ENCODE data around the gene LOXL1. TPM values are rescaled to one million over a fixed set of nuclear protein-coding genes. Genes with fewer than 3 reads are reported as not detected.

LOXL1 gene
- total and polyA plus RNA-seq, 4 experiments from 2014 or later: 1.6 to 13.1 (median 4.2) TPM

DNA sequence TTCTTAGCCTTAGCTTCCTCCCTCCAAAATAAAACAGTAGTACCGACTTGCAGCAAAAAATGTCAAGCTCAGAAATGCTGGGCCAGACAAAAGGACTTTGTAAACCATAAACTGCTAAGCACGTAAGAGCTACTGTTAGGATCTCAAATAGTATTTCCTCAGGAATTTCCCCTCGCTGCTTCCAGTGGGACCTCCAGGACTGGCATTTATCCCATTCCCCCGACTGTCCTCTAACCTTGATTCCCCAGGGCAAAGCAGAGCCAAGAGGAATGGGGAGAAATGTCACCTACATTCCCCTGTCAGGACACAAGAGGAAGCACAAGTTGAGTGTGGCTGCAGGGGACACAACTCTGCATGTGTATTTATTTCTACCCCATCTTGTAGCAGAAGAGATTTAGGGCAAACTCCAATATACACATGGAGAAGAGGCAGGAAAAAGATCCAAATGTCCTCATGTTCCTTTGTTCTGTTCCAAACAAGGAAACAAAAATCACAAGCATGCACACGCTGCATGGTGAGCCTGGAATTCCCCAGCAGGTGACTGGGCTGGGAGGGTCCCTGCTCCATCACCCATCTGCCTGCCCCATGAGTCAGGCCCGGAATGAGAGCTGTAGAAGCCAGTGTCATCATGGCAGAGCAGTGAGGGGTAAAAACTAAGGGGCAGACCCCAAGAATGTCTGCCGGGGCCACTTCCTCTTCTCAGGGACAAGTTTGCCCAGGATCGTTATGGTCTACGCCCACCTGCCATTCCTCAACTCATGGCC, 61.6 kb downstream of the LOXL1 start:
- Histone ChIP-seq H3K9me3 (ENCODE audit: control insufficient read depth in 1 of 2, low read length in 2 of 2) (no peaks in the 10 kb centered on the region), H3K4me3 (ENCODE audit: low read length in 2 of 2) (no peak overlapping the region), H3K27me3 (ENCODE audit: insufficient read depth, low read length) (no peaks in the 10 kb centered on the region), H3K36me3 (ENCODE audit: insufficient read depth, low read length) (no peaks in the 10 kb centered on the region), H3K27ac (ENCODE audit: low read depth, low read length) (no peak overlapping the region), H3K4me1 (ENCODE audit: insufficient read depth, low read length) (peaks cover 15% of the 10 kb centered on the region)
- ChIA-PET CTCF (ENCODE audit: partially characterized antibody) (interaction anchor here (1.5 to 2.0 kb wide), 2 partner anchors 9 to 15 kb away, joined by 4 to 7 read pairs; no protein-coding TSS in a partner anchor), POLR2A (ENCODE audit: partially characterized antibody) (no interaction called here)
- peaks cover 7 to 30% (median 13%) of the 10 kb centered on the region in 4 donors for H3K4me1 Mint-ChIP-seq
- no peak overlapping the region for H3K4me3 Mint-ChIP-seq
- intact Hi-C loops (cut with micrococcal nuclease): no loop called here
- peaks cover 15 to 18% of the 10 kb centered on the region in 2 donors for H3K36me3 Mint-ChIP-seq
- H3K9me3 Mint-ChIP-seq: no peaks in the 10 kb centered on the region
- H3K27ac Mint-ChIP-seq: peak overlapping the region in 2 of 7 donors; percentile 15 to 66
- no peak for DNase-seq
- H3K27me3 Mint-ChIP-seq: no peaks in the 10 kb centered on the region

DNA sequence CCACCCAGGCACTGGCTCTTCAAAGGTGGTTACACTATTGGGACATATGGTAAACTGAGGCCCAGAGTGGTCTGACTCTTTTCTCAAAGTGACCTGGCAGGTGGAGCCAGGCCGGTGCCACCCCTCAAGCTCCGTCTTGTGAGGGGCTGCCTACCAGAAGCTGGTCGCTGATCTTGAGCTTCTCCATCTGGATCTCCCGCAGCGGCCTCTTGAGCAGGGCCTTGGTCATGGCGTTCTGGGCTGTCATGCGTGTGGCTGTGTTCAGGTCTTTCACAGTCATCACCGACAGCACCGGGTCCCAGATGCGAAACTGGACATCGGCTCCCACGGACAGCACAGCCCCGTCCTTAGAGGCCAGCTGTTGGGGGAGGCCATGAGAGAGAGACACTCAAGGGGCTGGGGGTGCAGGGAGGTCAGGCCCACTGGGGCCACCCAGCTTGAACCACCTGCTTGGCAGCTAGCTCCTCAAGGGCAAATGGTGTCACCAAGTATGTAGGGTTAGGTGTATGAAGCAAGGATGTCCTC, 62.2 kb downstream of the LOXL1 start:
- no peaks in the 10 kb centered on the region for H3K9me3 ChIP-seq (ENCODE audit: control insufficient read depth in 1 of 2, low read length in 2 of 2)
- H3K4me3 ChIP-seq (ENCODE audit: low read length in 2 of 2): no peak overlapping the region
- H3K4me1 Mint-ChIP-seq: peaks cover 9 to 36% (median 17%) of the 10 kb centered on the region in 4 donors
- H3K4me3 Mint-ChIP-seq: no peak overlapping the region
- intact Hi-C loops (cut with micrococcal nuclease): no loop called here
- no peaks in the 10 kb centered on the region for H3K27me3 Mint-ChIP-seq
- peaks cover 22% of the 10 kb centered on the region for H3K4me1 ChIP-seq (ENCODE audit: insufficient read depth, low read length)
- ChIA-PET POLR2A (ENCODE audit: partially characterized antibody) (no interaction called here), CTCF (ENCODE audit: partially characterized antibody) (interaction anchor here (1.0 to 2.0 kb wide), 3 partner anchors 10 to 18 kb away, joined by 4 to 7 read pairs (median 4); no protein-coding TSS in a partner anchor)
- peaks cover 15 to 18% of the 10 kb centered on the region in 2 donors for H3K36me3 Mint-ChIP-seq
- no peaks in the 10 kb centered on the region for H3K27me3 ChIP-seq (ENCODE audit: insufficient read depth, low read length)
- H3K27ac Mint-ChIP-seq: no peak overlapping the region
- no peaks in the 10 kb centered on the region for H3K36me3 ChIP-seq (ENCODE audit: insufficient read depth, low read length)
- no peaks in the 10 kb centered on the region for H3K9me3 Mint-ChIP-seq
- DNase-seq: no peak
- no peak overlapping the region for H3K27ac ChIP-seq (ENCODE audit: low read depth, low read length)

DNA sequence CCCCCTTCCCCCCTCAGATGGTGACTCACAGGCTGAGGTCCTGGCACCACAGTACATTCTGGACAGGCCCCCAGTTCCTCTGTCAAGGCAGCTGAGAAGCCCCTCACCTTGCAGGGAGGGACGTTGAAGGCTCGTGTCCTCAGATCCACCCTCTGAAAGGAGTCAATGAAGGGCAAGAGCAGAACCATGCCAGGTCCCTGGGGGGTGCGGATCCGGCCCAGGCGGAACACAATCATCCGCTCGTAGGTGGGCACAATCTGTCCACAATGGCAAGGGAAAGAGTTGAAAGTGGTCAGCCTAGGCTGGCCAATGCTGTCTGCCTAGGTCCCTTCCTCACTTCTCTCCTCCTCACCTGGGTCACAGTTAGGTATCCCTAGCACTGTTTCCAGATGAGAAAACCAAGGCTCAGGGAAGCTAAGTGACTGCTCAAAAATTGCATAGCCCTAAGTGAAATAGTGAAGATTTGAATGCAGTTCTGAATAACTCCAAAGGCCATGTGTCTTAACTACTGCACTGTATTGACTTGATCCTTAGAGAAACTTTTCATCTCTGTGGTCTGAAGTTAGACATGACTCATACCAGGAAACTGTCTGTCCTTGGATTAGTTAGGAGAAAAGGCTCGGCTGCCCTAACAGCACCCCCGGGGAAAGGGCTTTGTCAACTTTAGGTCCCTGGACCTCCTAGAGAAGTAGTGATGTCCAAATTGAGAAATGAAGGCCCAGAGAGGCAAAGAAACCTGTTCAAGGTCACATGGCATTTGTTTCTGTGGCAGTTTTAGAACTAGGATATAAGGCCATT, 62.9 kb downstream of the LOXL1 start:
- H3K27ac Mint-ChIP-seq: peak overlapping the region in 3 of 7 donors; percentile 17 to 40 (median 30)
- no peak for DNase-seq

DNA sequence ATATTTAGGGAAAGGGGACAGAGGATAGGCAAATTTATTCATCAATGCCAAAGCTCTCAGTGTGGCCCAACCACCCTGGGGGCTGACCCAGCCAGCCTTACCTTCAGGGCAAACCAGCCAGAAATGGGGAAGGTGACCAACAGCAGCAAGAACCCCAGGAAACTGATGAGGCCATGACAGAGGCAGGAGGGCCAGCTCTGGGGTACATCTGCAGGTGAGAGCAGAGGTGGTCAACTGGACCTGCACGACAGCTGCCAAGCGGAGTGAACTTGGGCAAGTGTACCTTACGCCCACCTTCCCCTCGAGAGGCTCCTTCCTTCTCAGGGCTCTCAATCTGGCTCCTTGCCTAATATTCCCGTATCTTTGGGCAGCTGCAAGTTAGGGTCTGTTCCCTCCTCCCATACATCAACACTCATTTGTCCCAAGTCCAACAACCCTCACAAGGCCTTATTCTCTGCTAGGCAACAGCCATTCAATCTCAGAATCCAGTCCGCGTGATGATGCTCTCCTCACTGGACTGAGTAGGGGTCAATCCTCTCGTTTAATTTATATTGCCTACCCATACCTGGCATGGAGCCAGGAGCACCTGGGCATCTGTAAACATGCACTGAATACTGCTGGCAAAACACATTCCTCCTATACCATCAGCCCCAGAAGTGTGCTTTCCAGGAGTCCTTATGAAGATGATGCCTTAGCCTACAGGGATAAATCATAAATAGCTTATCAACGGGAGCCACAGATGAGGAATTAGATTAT, 64.2 kb downstream of the LOXL1 start:
- peaks cover 20 to 43% (median 30%) of the 10 kb centered on the region in 4 donors for H3K4me1 Mint-ChIP-seq
- Histone ChIP-seq H3K36me3 (ENCODE audit: insufficient read depth, low read length) (no peaks in the 10 kb centered on the region), H3K9me3 (ENCODE audit: control insufficient read depth in 1 of 2, low read length in 2 of 2) (no peaks in the 10 kb centered on the region), H3K27me3 (ENCODE audit: insufficient read depth, low read length) (no peaks in the 10 kb centered on the region), H3K4me3 (ENCODE audit: low read length in 2 of 2) (no peak overlapping the region), H3K27ac (ENCODE audit: low read depth, low read length) (no peak overlapping the region), H3K4me1 (ENCODE audit: insufficient read depth, low read length) (peaks cover 29% of the 10 kb centered on the region)
- ChIA-PET POLR2A (ENCODE audit: partially characterized antibody) (no interaction called here), CTCF (ENCODE audit: partially characterized antibody) (interaction anchor here (1.5 to 7.8 kb wide), 3 partner anchors 17 to 59 kb away, joined by 3 to 46 read pairs (median 4); no protein-coding TSS in a partner anchor)
- H3K36me3 Mint-ChIP-seq: peaks cover 10 to 22% of the 10 kb centered on the region in 2 donors
- no peaks in the 10 kb centered on the region for H3K9me3 Mint-ChIP-seq
- peak overlapping the region in 4 of 8 donors; percentile 17 to 83 (median 82) for H3K4me3 Mint-ChIP-seq
- no peak for DNase-seq
- intact Hi-C loops (cut with micrococcal nuclease): loop anchor here (10.0 kb wide), 2 partner anchors 554 to 1034 kb away; partner anchors contain the start of genes ARID3B and PPCDC
- H3K27me3 Mint-ChIP-seq: no peaks in the 10 kb centered on the region
- peak overlapping the region in 2 of 7 donors; percentile 70 to 71 for H3K27ac Mint-ChIP-seq

More for the DNA sequence above, 62.9 kb downstream of the LOXL1 start:
- peaks cover 29% of the 10 kb centered on the region for H3K4me1 ChIP-seq (ENCODE audit: insufficient read depth, low read length)
- H3K36me3 ChIP-seq (ENCODE audit: insufficient read depth, low read length): no peaks in the 10 kb centered on the region
- H3K27me3 ChIP-seq (ENCODE audit: insufficient read depth, low read length): no peaks in the 10 kb centered on the region
- H3K4me1 Mint-ChIP-seq: peaks cover 15 to 40% (median 24%) of the 10 kb centered on the region in 4 donors
- peaks cover 13 to 19% of the 10 kb centered on the region in 2 donors for H3K36me3 Mint-ChIP-seq
- no peaks in the 10 kb centered on the region for H3K9me3 Mint-ChIP-seq
- no peak overlapping the region for H3K4me3 ChIP-seq (ENCODE audit: low read length in 2 of 2)
- H3K4me3 Mint-ChIP-seq: peak overlapping the region in 1 of 8 donors; percentile 35
- H3K27me3 Mint-ChIP-seq: no peaks in the 10 kb centered on the region
- intact Hi-C loops (cut with micrococcal nuclease): no loop called here
- no peak overlapping the region for H3K27ac ChIP-seq (ENCODE audit: low read depth, low read length)
- H3K9me3 ChIP-seq (ENCODE audit: control insufficient read depth in 1 of 2, low read length in 2 of 2): no peaks in the 10 kb centered on the region
- POLR2A ChIA-PET (ENCODE audit: partially characterized antibody): no interaction called here
- CTCF ChIA-PET (ENCODE audit: partially characterized antibody): interaction anchor here (1.0 to 7.8 kb wide), 5 partner anchors 10 to 18 kb away, joined by 4 to 46 read pairs (median 4); no protein-coding TSS in a partner anchor

DNA sequence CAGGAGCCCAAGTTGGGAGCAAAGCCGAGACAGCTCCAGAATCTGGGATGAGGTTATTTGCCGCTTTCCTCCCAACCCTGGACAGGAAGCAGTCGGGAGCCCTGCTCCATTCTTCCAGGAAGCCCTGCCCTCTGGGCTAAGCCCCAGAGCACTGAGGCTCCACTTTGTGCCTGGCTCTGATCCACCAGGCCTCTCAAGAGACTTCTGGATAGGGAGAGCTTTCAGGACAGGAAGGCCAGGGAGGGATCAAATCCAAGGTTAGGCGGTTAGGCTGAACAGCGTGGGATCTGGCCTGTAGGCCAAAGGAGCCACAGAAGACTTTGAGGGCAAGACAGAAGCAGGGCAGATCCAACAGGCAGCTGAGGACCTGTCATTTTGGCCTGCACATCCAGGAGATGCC, 65.0 kb downstream of the LOXL1 start:
- Mint-ChIP-seq H3K9me3 (no peaks in the 10 kb centered on the region), H3K36me3 (peaks cover 10 to 18% of the 10 kb centered on the region in 2 donors), H3K4me1 (peaks cover 22 to 52% (median 34%) of the 10 kb centered on the region in 4 donors), H3K4me3 (peak overlapping the region; percentile 80 to 90 (median 82)), H3K27me3 (no peaks in the 10 kb centered on the region), H3K27ac (peak overlapping the region in 4 of 7 donors; percentile 48 to 74 (median 70))
- Histone ChIP-seq H3K27ac (ENCODE audit: low read depth, low read length) (peak overlapping the region; percentile 67), H3K36me3 (ENCODE audit: insufficient read depth, low read length) (no peaks in the 10 kb centered on the region), H3K9me3 (ENCODE audit: control insufficient read depth in 1 of 2, low read length in 2 of 2) (no peaks in the 10 kb centered on the region), H3K4me1 (ENCODE audit: insufficient read depth, low read length) (peaks cover 35% of the 10 kb centered on the region), H3K4me3 (ENCODE audit: low read length in 2 of 2) (peak overlapping the region; percentile 59 to 72), H3K27me3 (ENCODE audit: insufficient read depth, low read length) (no peaks in the 10 kb centered on the region)
- ChIA-PET CTCF (ENCODE audit: partially characterized antibody) (interaction anchor here (1.5 to 7.8 kb wide), 3 partner anchors 18 to 58 kb away, joined by 3 to 46 read pairs (median 4); no protein-coding TSS in a partner anchor), POLR2A (ENCODE audit: partially characterized antibody) (interaction anchor here (1.0 to 1.6 kb wide), 3 partner anchors 8 to 27 kb away, joined by 3 to 4 read pairs (median 4); no protein-coding TSS in a partner anchor)
- no peak for DNase-seq
- intact Hi-C loops (cut with micrococcal nuclease): loop anchor here (10.0 kb wide), 2 partner anchors 554 to 1034 kb away; partner anchors contain the start of genes ARID3B and PPCDC

All from CD4-positive, alpha-beta memory T cell (primary cell).